GM20000 (cell line): ENCODE measurements around the gene LEKR1.

Experiments
- DNase-seq: peaks from one replicate; pipeline ENCODE4 v3.0.0; 2012; ENCODE audit warnings: low spot score
- TF ChIP-seq, protein P1 (sequence below): IDR thresholded peaks from 2 replicates; pipeline ENCODE4 v1.5.1; 2012; ENCODE audit warnings: mild to moderate bottlenecking, control low read depth; ENCODE audit errors: extremely low read depth, missing control alignments

LEKR1 gene

DNA sequence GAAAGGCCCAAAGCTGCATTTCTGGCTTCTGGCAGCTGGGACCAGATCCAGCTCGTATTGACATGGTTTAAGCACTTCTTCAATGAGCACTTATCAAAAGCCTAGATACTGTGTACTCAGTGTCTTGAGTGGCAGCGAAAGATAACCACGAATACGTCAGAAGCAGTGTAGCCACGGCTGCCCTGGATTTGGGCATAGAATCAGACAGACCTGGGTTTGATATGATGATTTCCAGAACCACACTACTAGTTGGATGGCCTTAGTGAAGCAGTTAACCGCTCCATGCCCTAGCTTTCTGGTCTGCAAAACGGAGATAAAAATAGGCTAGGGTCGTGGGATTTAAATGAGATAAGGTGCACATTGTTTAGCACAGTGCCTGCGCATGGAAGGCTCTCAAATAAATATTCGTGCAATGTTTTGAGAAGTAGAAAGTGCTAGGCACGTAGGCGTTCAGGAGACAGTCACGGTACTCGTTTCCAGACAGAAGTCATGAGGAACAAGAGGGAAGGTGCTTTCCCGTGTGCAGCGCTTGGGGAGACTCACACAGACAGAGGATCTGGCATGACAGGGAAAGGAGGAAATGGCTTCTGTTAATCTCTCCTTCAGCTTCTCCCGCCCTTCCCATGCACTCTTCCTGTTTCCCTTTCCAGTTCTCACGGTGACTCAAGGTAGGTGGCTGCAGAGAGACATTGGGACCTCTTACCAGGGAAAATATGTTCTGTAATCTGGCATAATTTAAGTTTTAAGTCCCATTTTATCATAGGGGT lies 263.5 kb downstream of the LEKR1 start:
- TF ChIP-seq, protein P1, sequence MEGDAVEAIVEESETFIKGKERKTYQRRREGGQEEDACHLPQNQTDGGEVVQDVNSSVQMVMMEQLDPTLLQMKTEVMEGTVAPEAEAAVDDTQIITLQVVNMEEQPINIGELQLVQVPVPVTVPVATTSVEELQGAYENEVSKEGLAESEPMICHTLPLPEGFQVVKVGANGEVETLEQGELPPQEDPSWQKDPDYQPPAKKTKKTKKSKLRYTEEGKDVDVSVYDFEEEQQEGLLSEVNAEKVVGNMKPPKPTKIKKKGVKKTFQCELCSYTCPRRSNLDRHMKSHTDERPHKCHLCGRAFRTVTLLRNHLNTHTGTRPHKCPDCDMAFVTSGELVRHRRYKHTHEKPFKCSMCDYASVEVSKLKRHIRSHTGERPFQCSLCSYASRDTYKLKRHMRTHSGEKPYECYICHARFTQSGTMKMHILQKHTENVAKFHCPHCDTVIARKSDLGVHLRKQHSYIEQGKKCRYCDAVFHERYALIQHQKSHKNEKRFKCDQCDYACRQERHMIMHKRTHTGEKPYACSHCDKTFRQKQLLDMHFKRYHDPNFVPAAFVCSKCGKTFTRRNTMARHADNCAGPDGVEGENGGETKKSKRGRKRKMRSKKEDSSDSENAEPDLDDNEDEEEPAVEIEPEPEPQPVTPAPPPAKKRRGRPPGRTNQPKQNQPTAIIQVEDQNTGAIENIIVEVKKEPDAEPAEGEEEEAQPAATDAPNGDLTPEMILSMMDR: no peak
- DNase-seq: peak; percentile 52

DNA sequence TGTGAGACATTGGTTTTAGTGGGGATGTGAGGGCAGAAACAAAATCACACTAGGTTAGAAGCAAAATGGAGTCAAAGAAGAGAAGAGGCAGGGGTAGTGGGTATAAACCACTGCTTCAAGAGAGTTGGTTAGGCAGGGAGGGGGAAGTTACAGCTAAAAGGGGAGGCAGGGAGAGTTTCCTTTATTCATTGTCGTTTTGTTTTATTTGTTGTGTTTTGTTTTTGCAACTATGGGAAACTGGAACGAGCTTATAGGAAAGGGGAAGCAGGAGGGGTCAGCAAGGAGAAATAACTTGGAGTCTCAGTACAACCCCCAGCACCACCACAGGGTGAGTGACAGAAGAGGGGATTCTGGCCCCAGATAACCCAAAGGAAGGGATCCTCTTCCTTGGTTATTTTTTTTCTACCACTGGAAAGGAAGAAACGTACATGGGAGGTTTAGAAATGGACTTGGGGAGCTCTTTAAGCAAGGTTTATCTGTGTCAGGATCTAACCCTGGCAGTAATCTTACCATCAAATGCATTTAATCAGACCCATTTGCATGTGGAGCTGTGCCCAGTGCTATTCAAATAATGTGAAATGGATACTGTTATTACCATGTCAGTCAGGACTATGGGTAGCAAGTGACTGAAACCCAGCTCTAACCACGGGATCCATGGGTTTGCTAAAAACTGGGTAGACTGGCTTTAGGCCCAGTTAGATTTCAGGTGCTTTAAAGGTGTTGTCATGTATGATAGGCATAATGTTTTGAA lies 265.1 kb downstream of the LEKR1 start:
- TF ChIP-seq, protein P1: no peak
- no peak for DNase-seq

DNA sequence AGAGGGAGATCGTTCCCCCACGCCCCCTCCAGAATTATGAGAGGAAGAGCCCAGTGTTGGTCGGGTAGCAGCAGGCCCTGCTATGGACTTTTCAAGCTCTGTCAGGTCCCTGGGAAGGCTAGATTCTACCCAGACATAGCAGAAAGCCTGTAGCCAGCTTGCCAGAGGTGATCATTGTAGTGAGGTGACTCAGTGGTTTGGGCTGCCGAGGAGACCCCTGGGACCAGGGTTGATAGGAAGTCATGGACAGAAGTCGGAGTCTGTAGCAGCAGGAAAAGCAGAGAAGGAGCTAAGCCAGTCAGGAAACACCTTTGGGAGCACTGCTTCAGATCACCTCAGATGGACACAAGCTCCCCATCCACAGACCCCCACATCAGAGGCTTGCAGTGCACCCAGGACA lies 266.1 kb downstream of the LEKR1 start:
- TF ChIP-seq, protein P1: no peak
- no peak for DNase-seq

DNA sequence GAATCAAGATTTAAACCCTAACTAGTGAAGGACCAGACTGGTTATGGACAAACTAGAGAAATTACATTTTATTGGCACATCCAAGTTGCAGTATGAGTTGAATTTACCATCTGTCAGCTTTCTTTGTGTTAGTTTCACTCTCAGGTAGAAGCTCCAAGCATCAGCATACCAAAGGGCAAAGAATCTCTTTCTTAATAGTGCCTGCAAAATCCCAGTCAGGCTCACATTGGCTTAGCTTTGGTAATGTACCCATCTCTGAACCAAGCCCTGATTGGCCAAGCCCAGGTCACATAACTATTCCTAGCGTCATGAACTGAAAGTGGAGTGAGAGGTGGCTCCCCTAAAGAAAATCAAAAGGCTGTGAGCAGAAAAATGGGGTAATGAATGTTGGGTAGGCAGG lies 266.9 kb downstream of the LEKR1 start:
- TF ChIP-seq, protein P1: no peak
- DNase-seq: no peak

DNA sequence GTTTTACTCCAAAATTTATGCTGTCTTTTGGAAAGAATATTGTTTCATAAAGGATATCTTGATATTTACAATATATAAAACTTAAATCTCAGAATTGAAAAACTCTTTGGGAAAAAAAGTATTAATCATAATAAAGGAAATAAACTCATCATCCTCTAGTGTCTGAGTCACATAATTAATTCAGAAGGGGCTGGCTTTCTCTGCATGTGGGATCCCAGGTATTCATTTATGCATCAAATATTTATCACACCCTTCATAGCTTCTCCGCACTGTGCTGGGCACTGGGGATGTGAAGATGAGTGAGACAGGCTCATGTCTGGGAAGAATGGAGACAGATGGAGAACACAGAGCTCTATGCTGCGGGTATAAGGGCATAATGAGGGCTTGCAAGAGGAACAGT lies 268.1 kb downstream of the LEKR1 start:
- DNase-seq: no peak
- TF ChIP-seq, protein P1: no peak

DNA sequence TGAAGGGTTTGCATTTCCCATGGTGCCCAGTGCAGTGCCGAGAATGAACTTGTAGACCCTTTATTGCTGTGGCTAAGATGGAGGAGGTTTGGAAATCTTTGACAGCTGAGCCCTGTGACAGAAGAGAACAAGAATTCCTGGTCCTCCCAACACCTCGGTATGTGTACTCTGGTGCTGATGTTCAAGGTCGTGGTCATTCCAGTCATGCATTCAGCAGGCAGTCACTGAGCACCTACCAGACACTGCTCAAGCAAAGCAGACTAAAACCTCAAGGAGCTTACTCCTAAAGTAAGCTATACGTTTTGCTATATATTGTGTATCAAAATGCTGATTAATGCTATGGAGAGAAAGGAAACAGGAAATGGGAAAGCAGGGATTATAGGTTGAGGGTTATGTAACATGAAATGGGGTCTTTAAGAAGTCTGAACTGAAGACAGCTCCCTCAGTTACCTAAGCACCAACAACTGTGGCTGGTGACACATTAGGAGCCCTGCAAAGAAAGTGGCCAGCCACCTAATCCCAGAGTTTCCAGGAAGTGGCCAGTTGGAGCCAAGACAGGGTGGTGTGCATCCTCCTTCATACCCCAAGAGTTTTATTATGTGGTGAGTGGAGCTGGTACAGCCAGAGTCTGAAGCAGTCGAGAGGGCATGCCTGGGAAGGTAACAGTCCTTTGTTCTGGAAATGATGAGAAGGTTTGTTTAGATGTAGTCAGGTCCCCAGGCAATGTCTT lies 268.8 kb downstream of the LEKR1 start:
- no peak for DNase-seq

More for the DNA sequence above, 268.8 kb downstream of the LEKR1 start:
- TF ChIP-seq, protein P1: no peak
